Ureter (tissue), 1 donor: ENCODE measurements around the gene IDI1. TPM values are rescaled to one million over a fixed set of nuclear protein-coding genes. Genes with fewer than 3 reads are reported as not detected.

ENCODE experiments used
- DNase-seq: peaks from one replicate; pipeline ENCODE4 v3.0.0-alpha.2; 2020; ENCODE audit warnings: low spot score
- total RNA-seq: library from RNA; stranded (reverse); gene quantifications from one replicate; pipeline ENCODE4 v1.2.4, GENCODE V29; 2023
- donor health status: DM: yes; HTN: yes; CAD: no.

The IDI1 gene
- total RNA-seq, 1 donor from 2014 or later: 36.2 TPM

- no peak for DNase-seq
Measured at GRCh38 chr10:994836-995558, 53.9 kb downstream of the IDI1 start.

GRCh38 chr10:992871-993270 is 56.0 kb downstream of the IDI1 start:
- DNase-seq: no peak

DNA sequence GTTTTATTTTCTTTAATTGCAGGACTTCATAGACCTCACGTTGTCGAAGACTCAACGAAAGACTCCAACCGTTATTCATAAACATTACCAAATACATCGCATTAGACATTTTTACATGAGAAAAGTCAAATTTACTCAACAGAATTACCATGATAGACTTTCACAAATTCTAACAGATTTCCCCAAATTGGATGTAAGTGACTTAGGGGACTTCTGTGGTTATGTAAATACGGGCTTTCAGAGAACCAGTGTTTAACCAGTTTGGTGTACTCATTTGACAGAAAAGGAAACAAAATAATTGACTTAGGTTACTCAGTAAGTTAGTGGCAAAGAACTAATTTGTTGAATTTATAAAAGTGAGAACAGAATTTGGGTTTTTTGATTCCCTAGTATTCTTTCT is 56.5 kb downstream of the IDI1 start:
- DNase-seq: no peak

DNA sequence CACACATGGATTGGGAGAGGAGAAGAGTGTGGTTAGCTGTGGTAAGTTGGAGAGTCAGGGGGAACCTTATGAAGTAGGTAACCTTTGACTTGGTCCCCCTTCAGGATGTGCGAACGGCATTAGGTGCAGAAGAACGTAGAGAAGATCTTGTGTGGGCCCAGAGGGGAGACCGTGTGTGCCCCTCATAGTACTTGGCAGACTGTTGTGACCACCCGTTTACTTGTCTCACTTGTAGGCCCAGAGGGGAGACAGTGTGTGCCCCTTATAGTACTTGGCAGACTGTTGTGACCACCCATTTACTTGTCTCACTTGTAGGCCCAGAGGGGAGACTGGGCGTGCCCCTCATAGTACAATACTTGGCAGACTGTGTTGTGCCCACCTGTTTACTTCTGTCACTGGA is 58.1 kb downstream of the IDI1 start:
- no peak for DNase-seq

Other genes with a start within 250 kb of the IDI1 start
- gene LARP4B, start 117.4 kb downstream of the IDI1 start, total RNA-seq: 125 TPM
- gene GTPBP4, start 60.7 kb downstream of the IDI1 start, total RNA-seq: 53.5 TPM
- gene IDI2, start 23.3 kb downstream of the IDI1 start, total RNA-seq: not detected
- 24.1 TPM for gene WDR37, start 7.3 kb upstream of the IDI1 start, total RNA-seq